K562 (cell line): ENCODE results near the gene HADHA.

Experiments used
- NCOA2 ChIP-seq, 2 experiments: fragments of 450-650 bp; IDR thresholded peaks; 2 replicates each; pipeline ENCODE4 v1.6.1; 2018; ENCODE audit warnings: mild to moderate bottlenecking in 2 of 2, moderate library complexity in 1 of 2; ENCODE audit not compliant: partially characterized antibody in 2 of 2
- NFATC3 ChIP-seq: fragments of 450-650 bp; IDR thresholded peaks from 2 replicates; pipeline ENCODE4 v1.6.1; 2017; ENCODE audit warnings: mild to moderate bottlenecking
- POLR2A ChIP-seq: fragments of 450-650 bp; conservative IDR thresholded peaks from 2 replicates; pipeline ENCODE4 v1.6.1; 2016
- RAD21 ChIP-seq, 2 experiments: fragments of 250-450 bp in 1 of 2; fragments of 450-650 bp in 1 of 2; sonication (Bioruptor Pico) in 1 of 2; formaldehyde crosslinking in 1 of 2; IDR thresholded peaks in 1 of 2; conservative IDR thresholded peaks in 1 of 2; 2 replicates each; pipeline versions ENCODE4 v1.4.0 to v1.8.0; 2020 to 2022; ENCODE audit warnings: mild to moderate bottlenecking in 2 of 2, moderate library complexity in 1 of 2
- SMAD4 ChIP-seq: fragments of 250-450 bp; sonication (Bioruptor Pico); conservative IDR thresholded peaks from 2 replicates; pipeline ENCODE4 v1.8.0; 2021; ENCODE audit warnings: inconsistent platforms, mild to moderate bottlenecking, moderate library complexity
- TF ChIP-seq, protein P1 (sequence below), 3 experiments: IDR thresholded peaks in 2 of 3; conservative IDR thresholded peaks in 1 of 3; 2 replicates each; pipeline ENCODE4 v1.5.1; 2011 to 2012; ENCODE audit warnings: low read length in 3 of 3, mild to moderate bottlenecking in 3 of 3, control low read depth in 2 of 3, improper control_type of control experiment in 1 of 3, inconsistent platforms in 1 of 3, low read depth in 1 of 3, mixed read lengths in 1 of 3, moderate library complexity in 1 of 3; ENCODE audit not compliant: insufficient read depth in 2 of 3
- TF ChIP-seq, protein P2 (sequence below): fragments of 150-350 bp; conservative IDR thresholded peaks from 2 replicates; pipeline ENCODE4 v1.6.1; 2014; ENCODE audit warnings: low read length
- TF ChIP-seq, protein P3 (sequence below): sonication (generic); formaldehyde crosslinking; IDR thresholded peaks from 2 replicates; pipeline ENCODE4 v1.8.0; 2022; ENCODE audit warnings: missing genetic modification reagents, mild to moderate bottlenecking, borderline replicate concordance
- TF ChIP-seq, protein P4 (sequence below), 2 experiments: fragments of 450-650 bp; conservative IDR thresholded peaks; 2 replicates each; pipeline ENCODE4 v1.6.1; 2017; ENCODE audit warnings: mild to moderate bottlenecking in 2 of 2, moderate library complexity in 2 of 2

DNA sequence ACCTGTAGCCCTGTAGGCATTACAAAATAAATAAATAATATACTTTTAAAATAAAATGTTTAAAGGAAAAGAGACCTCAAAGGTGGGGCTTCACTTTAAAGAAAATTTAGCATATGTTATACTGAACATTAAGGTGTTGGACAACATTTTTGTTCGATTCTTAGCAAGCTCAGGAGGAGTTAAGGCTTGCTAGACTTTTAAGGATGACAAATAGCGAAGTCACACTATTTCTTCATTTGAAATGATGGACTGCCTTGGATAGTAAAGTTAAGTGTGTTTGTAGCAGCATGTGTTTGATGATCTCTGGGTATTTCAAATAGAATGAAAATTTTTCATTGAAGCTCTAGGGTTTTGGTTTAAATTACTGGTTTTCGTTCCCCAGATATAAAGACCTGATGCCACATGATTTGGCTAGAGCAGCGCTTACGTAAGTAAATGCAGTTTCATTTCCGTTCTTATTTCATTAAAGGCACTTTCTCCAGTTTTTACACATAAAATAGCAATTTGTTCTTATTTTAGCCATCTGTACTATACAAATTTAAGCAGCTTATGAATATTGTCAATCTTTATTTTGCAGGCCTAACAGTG, 25.2 kb upstream of the HADHA start:
- TF ChIP-seq, protein P1, sequence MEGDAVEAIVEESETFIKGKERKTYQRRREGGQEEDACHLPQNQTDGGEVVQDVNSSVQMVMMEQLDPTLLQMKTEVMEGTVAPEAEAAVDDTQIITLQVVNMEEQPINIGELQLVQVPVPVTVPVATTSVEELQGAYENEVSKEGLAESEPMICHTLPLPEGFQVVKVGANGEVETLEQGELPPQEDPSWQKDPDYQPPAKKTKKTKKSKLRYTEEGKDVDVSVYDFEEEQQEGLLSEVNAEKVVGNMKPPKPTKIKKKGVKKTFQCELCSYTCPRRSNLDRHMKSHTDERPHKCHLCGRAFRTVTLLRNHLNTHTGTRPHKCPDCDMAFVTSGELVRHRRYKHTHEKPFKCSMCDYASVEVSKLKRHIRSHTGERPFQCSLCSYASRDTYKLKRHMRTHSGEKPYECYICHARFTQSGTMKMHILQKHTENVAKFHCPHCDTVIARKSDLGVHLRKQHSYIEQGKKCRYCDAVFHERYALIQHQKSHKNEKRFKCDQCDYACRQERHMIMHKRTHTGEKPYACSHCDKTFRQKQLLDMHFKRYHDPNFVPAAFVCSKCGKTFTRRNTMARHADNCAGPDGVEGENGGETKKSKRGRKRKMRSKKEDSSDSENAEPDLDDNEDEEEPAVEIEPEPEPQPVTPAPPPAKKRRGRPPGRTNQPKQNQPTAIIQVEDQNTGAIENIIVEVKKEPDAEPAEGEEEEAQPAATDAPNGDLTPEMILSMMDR (IDR thresholded peaks at IDR 0.05 in 2 of 3, conservative IDR thresholded peaks at IDR 0.05 in 1 of 3; ENCODE audit: insufficient read depth in 2 of 3, low read depth in 1 of 3, low read length in 3 of 3): no peak
- TF ChIP-seq NFATC3 (no peak), NCOA2 (IDR thresholded peaks at IDR 0.05; ENCODE audit: partially characterized antibody in 2 of 2) (no peak), SMAD4 (no peak), RAD21 (CRISPR knock-in tag; conservative IDR thresholded peaks at IDR 0.05 in 1 of 2, IDR thresholded peaks at IDR 0.05 in 1 of 2) (no peak), POLR2A (no peak)
- TF ChIP-seq, protein P2, sequence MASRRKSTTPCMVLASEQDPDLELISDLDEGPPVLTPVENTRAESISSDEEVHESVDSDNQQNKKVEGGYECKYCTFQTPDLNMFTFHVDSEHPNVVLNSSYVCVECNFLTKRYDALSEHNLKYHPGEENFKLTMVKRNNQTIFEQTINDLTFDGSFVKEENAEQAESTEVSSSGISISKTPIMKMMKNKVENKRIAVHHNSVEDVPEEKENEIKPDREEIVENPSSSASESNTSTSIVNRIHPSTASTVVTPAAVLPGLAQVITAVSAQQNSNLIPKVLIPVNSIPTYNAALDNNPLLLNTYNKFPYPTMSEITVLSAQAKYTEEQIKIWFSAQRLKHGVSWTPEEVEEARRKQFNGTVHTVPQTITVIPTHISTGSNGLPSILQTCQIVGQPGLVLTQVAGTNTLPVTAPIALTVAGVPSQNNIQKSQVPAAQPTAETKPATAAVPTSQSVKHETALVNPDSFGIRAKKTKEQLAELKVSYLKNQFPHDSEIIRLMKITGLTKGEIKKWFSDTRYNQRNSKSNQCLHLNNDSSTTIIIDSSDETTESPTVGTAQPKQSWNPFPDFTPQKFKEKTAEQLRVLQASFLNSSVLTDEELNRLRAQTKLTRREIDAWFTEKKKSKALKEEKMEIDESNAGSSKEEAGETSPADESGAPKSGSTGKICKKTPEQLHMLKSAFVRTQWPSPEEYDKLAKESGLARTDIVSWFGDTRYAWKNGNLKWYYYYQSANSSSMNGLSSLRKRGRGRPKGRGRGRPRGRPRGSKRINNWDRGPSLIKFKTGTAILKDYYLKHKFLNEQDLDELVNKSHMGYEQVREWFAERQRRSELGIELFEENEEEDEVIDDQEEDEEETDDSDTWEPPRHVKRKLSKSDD: no peak
- TF ChIP-seq, protein P3, sequence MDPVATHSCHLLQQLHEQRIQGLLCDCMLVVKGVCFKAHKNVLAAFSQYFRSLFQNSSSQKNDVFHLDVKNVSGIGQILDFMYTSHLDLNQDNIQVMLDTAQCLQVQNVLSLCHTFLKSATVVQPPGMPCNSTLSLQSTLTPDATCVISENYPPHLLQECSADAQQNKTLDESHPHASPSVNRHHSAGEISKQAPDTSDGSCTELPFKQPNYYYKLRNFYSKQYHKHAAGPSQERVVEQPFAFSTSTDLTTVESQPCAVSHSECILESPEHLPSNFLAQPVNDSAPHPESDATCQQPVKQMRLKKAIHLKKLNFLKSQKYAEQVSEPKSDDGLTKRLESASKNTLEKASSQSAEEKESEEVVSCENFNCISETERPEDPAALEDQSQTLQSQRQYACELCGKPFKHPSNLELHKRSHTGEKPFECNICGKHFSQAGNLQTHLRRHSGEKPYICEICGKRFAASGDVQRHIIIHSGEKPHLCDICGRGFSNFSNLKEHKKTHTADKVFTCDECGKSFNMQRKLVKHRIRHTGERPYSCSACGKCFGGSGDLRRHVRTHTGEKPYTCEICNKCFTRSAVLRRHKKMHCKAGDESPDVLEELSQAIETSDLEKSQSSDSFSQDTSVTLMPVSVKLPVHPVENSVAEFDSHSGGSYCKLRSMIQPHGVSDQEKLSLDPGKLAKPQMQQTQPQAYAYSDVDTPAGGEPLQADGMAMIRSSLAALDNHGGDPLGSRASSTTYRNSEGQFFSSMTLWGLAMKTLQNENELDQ (CRISPR knock-in tag): no peak
- TF ChIP-seq, protein P4, sequence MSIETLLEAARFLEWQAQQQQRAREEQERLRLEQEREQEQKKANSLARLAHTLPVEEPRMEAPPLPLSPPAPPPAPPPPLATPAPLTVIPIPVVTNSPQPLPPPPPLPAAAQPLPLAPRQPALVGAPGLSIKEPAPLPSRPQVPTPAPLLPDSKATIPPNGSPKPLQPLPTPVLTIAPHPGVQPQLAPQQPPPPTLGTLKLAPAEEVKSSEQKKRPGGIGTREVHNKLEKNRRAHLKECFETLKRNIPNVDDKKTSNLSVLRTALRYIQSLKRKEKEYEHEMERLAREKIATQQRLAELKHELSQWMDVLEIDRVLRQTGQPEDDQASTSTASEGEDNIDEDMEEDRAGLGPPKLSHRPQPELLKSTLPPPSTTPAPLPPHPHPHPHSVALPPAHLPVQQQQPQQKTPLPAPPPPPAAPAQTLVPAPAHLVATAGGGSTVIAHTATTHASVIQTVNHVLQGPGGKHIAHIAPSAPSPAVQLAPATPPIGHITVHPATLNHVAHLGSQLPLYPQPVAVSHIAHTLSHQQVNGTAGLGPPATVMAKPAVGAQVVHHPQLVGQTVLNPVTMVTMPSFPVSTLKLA (conservative IDR thresholded peaks at IDR 0.05): no peak
